Measurements from ENCODE around the gene FNDC5. TPM values are rescaled to one million over a fixed set of nuclear protein-coding genes. Genes with fewer than 3 reads are reported as not detected.

The FNDC5 gene
- 0.47 to 0.71 TPM (median 0.54 TPM) in 5 replicates for total RNA-seq (2022; extraction: Qiagen RNA extraction; ENCODE audit: low read depth)

DNA sequence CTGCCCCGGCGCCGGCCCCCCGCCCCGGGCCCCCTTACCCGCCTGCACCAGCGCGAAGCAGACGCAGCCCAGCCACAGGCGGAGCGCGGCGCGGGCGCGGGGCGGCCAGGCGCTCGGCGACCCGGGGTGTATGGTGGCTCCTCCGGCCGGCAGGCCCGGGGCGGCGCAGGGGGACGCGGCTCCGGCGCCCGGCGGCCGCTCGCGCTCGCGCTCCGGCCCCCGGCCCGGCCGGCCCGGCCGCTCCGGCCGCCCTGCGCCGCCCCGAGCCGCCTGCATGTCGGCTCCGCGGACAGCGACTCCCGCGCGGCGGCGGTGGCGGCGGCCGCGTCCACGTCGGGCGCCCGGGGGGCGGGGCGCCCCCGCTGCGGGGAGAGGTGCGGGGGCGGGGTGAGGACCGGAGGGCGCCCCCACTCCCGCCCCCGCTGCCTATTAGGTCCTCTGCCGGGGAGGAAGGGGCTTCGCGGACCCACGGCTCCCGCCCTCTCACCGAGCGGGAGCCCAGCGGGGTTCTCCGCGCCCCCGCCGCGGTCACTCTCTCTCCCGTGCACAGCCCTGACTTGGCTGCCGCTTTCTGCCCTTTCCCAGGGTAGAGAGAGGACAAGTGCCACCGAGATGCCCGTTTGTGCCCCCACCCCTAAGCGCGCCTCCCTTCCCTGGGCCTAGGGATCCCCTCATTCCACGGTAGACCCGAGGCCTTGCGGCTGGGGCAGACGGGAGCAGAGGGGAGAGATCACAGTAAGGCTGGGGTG, at the start of gene FNDC5:
Gene FNDC5, minus strand, starts transcription at position 298 of the 749 bp plus-strand sequence.

DNA sequence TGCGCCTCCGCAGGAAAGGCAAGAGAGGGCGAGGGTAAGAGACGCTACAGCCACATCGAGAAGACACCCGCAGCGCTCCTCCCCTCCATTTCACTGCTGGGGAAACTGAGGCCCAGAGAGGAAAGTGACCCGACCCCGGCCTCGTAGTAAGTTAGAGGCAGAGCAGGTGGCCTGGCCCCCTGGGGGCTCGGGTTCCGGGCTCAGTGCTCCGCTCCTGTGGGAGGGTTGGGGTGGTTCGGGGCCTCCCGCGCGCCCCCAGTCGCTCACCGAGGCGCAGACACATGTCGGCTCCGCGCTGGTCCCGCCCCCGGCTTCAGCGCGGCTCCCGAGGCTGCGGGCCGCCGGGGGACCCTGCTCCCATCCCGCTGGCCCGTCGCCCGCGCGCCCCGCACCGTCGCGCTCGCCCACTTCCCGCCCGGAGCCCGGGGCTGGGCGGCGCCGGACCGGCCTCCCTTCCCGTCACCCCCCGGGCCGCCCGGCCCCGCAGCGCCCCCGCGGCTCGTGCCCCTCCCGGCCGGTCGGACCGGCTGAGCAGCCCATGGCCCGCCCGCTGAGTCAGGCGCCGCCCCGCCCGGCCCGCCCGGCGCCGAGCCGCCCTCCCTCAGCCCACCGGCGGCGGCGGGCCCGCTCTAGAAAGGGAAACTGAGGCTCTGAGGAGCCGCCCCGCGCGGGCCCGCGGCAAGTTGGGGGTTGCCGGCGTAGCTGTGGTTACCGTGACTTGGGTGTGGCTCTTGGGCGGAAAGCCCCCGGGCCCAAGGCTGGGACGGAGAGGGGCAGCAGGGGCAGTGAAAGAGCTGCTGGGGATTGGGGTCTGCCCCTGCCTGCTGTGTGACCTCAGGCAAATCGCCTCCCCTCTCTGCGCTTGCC, 30.5 kb upstream of the FNDC5 start, which contains the start of gene TMEM54:
Gene TMEM54, minus strand, starts transcription at position 434 of the 867 bp plus-strand sequence. Its CDS starts 151 bp downstream, at position 283.

DNA sequence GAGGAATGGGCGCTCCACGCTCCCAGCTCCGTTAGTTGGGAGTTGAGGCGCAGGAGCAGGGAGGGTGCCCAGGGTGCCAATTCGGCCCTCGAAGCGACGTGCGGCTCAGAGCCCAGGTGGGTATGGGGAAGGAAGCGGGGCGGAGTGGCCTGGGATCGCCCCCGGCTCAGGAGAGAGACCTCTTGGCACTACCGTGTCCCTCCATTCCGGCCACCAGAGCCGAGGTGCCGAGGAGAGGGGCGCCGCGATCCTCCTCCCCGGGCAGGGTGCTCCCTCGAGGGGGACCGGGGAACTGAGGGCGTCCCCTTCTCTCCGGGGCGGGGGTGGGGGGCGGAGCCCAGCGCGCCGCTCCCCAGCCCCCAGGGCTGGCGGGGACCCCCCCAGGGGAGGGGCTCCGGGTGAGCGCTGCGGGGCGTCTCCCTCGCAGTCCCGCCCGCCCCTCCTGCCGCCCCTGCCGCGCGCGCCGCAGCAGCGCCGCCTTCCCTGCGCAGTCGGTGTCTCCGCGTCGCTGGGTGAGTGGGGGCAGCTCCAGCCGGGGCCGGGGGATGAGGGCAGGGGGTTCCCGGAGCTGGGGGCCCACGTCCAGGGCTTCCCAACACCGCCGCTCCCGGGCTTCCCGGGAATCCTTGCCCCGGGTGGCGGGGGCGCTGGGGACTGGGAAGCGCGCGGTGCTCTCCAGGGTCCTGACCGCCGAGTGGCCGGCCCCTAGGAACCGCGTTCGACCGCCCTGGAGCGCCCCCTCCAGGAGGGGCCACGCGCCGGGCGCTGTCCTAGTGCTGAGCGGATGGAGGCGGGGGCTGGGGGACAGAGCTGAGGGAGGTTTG, 15.5 kb upstream of the FNDC5 start, which contains the start of gene HPCA:
Gene HPCA, plus strand, starts transcription at position 488 of the 824 bp plus-strand sequence. CDS start 2,408 bp downstream, outside the sequence.

DNA sequence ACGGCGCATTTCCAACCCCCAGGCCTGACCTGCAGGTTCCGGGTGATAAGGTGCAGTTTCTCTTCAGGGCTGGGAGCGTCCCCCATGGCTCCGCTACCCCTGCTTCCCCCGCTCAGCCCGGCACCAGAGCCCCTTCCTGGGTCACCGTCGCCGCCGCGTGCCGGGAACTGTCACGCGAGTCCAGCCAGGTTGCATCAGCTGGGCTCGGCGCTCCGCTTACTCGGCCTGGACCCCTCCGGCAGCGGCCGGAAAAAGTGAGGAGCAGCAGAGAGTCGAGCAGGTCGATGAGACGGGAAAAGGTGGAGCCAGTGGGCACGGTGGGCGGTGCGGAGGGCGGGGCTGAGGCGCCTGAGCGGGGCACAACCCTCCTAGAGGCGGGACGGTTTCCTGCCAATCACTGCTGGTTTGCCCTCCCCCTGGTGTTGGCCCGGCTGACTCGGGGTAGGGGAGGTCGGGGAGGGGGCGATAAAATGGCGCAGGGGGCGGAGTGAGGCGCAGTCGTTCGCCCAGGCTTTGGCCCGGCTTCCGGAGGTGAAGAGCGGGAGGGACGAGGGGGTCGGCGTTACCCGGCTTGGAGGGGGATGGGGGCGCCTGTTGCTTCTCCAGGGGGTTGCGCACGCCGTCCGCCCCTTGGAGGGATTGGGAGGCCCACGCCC, 53.4 kb downstream of the FNDC5 start, which contains the start of the genes S100PBP and YARS1:
Gene S100PBP, plus strand, starts transcription at position 495 of the 656 bp plus-strand sequence. CDS start 8,447 bp downstream, outside the sequence.
Gene YARS1, minus strand, starts transcription at position 200 of the 656 bp plus-strand sequence. Its CDS starts 114 bp downstream, at position 86.

Other genes with a start within 250 kb of the FNDC5 start
- gene ZBTB8OS, start 220.4 kb downstream of the FNDC5 start, total RNA-seq (2022; extraction: Qiagen RNA extraction; ENCODE audit: low read depth): 37.5 to 53.6 TPM (median 40.1 TPM) in 5 replicates
- 77.2 to 96.8 TPM (median 83.4 TPM) in 5 replicates for gene RBBP4, start 219.7 kb downstream of the FNDC5 start, total RNA-seq (2022; extraction: Qiagen RNA extraction; ENCODE audit: low read depth)
- gene SYNC, start 168.1 kb downstream of the FNDC5 start, total RNA-seq (2022; extraction: Qiagen RNA extraction; ENCODE audit: low read depth): 7.7 to 16.2 TPM (median 10.3 TPM) in 5 replicates
- gene YARS1, start 53.6 kb downstream of the FNDC5 start, total RNA-seq (2022; extraction: Qiagen RNA extraction; ENCODE audit: low read depth): 67.1 to 102 TPM (median 75.5 TPM) in 5 replicates
- 14.1 to 15.8 TPM (median 15.2 TPM) in 5 replicates for gene S100PBP, start 53.3 kb downstream of the FNDC5 start, total RNA-seq (2022; extraction: Qiagen RNA extraction; ENCODE audit: low read depth)
- gene HPCA, start 15.6 kb upstream of the FNDC5 start, total RNA-seq (2022; extraction: Qiagen RNA extraction; ENCODE audit: low read depth): 0.22 to 0.51 TPM (median 0.28 TPM) in 5 replicates
- 24.1 to 45.7 TPM (median 44.5 TPM) in 5 replicates for gene TMEM54, start 30.5 kb upstream of the FNDC5 start, total RNA-seq (2022; extraction: Qiagen RNA extraction; ENCODE audit: low read depth)
- 22.4 to 25.0 TPM (median 23.7 TPM) in 5 replicates for gene RNF19B, start 93.9 kb upstream of the FNDC5 start, total RNA-seq (2022; extraction: Qiagen RNA extraction; ENCODE audit: low read depth)
- gene AK2, start 166.0 kb upstream of the FNDC5 start, total RNA-seq (2022; extraction: Qiagen RNA extraction; ENCODE audit: low read depth): 141 to 178 TPM (median 155 TPM) in 5 replicates
- gene AZIN2, start 210.2 kb upstream of the FNDC5 start, total RNA-seq (2022; extraction: Qiagen RNA extraction; ENCODE audit: low read depth): 0.84 to 2.2 TPM (median 1.3 TPM) in 5 replicates

Data from A549 treated with CpdA at 1 μM for 4 hours (cell line).